GM20000 (cell line): ENCODE measurements around the gene IKZF2.

ENCODE experiments used
- DNase-seq: peaks from one replicate; pipeline ENCODE4 v3.0.0; 2012; ENCODE audit warnings: low spot score
- TF ChIP-seq, protein P1 (sequence below): IDR thresholded peaks from 2 replicates; pipeline ENCODE4 v1.5.1; 2012; ENCODE audit warnings: mild to moderate bottlenecking, control low read depth; ENCODE audit errors: extremely low read depth, missing control alignments

IKZF2 gene

DNA sequence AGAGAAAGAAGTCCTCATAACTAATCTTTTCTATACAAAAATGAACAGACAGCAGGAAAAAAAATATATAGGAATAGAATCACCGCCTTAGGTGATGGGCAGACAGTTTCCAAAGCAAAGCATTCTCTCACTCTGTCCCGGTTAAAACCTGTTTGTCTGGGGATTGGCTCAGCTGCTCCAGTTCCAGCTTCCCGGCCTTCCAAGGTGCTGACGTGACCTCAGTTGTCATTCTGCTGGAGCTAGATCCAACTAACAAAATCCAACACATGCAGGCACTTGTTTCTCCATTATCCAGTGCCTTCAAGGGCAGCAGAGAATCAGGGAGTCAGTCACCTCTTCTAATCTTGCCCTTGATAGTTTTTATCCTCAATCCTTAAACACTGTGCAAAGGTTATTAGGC, 52.8 kb downstream of the IKZF2 start:
- TF ChIP-seq, protein P1, sequence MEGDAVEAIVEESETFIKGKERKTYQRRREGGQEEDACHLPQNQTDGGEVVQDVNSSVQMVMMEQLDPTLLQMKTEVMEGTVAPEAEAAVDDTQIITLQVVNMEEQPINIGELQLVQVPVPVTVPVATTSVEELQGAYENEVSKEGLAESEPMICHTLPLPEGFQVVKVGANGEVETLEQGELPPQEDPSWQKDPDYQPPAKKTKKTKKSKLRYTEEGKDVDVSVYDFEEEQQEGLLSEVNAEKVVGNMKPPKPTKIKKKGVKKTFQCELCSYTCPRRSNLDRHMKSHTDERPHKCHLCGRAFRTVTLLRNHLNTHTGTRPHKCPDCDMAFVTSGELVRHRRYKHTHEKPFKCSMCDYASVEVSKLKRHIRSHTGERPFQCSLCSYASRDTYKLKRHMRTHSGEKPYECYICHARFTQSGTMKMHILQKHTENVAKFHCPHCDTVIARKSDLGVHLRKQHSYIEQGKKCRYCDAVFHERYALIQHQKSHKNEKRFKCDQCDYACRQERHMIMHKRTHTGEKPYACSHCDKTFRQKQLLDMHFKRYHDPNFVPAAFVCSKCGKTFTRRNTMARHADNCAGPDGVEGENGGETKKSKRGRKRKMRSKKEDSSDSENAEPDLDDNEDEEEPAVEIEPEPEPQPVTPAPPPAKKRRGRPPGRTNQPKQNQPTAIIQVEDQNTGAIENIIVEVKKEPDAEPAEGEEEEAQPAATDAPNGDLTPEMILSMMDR: no peak
- DNase-seq: no peak

DNA sequence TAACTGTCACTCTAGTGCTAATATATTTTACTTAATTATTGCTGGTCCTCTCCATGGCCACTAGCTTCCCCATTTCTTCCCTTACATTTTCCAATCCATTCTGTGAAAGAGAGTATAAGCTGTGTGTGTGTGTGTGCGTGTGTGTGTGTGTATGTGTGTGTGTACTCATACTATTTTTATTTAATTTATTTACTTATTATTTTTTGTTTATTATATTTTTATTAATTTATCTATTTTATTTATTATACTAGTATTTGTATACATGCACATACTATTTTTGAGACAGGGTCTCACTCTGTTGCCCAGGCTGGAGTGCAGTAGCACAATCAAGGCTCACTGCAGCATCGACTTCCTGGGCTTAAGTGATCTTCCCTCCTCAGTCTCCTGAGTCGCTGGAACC, 59.6 kb downstream of the IKZF2 start:
- TF ChIP-seq, protein P1: no peak
- DNase-seq: no peak

DNA sequence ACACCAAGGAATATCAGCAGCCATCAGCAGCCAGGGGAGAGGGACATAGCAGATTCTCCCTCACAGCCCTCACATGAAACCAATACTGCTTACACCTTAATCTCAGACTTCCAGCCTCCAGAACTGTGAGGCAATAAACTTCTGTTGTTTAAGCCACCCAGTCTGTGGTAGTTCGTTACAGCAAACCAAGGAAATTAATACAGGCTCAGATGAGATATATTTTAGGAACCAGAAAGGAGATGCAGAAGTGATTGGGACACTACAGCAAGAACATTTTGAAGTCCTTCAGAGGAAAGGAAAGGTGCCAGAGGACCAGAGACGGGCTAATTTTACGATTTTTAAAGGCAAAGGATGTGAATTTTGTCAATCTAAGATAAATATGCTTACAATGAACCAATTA, 60.6 kb downstream of the IKZF2 start:
- TF ChIP-seq, protein P1: no peak
- DNase-seq: no peak

- DNase-seq: no peak
Observed at GRCh38 chr2:213089438-213089837, 62.0 kb downstream of the IKZF2 start.

DNA sequence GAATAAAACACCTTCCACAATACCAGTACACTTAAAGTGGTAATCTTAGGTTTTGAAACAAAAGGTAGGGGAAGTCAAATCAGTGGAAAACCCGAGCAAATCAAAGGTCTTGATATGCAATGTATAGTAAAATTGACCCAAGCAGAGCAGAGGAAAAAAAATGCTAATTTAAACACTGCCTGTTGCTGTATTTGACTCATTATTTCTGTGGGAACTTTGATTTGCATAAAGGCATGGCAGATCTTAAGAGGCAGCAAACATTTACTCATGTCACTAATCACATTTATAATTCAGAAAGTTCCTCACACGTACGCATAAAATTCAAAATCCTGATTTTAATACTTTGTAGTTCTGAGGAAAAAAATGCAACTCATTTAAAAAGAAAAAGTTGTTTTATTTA, 64.4 kb downstream of the IKZF2 start:
- no peak for DNase-seq
- TF ChIP-seq, protein P1: no peak

More at GRCh38 chr2:213089438-213089837, 62.0 kb downstream of the IKZF2 start:
- TF ChIP-seq, protein P1: no peak

DNA sequence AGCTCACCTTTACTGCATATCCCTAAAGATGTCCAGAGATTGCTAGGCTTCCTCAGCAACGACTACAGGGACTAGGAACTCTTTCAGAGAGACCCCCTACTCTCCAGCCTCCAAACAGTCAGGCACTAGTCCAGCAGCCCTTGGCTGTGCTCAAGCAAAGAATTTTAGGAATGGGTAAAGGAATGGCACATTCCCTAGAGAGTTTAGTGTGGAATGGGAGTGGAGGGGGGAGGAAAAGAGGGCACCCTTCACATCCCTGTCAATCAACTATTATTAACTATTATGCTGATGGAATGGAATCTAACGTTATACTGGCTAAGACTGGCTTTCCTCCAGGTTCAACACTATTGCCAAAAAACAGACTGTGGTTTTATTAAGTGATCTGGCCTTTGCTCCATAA, 64.8 kb downstream of the IKZF2 start:
- TF ChIP-seq, protein P1: no peak

DNA sequence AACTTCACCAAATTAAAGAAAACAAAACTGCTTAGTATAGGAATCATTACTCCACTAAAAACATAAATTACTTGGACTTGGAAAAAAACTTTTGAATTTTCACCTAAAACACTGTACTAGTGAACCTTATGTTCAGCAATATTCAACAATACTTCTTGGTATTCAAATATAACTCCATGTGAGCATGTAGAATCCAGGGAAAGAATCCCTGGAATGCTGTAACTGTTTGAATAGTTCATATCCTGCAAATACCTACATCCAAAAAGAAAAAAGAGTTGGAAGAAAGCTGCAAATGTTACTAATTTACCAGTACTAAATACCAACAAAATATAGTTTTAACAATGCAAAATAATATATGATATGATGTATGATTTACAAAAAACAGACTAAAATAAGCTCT, 65.4 kb downstream of the IKZF2 start:
- no peak for DNase-seq
- TF ChIP-seq, protein P1: no peak

More for the DNA sequence above, 64.8 kb downstream of the IKZF2 start:
- no peak for DNase-seq
